Measurements from ENCODE around the gene TOP3A. TPM values are rescaled to one million over a fixed set of nuclear protein-coding genes. Genes with fewer than 3 reads are reported as not detected.
A peak's percentile ranks its signal among the peaks of the same experiment; 100 is the strongest.

The TOP3A gene
- total RNA-seq, 1 experiment from 2014 or later, result 56.1 TPM

- peaks cover 27% of the 10 kb centered on the region for H3K36me3 Mint-ChIP-seq
- no peaks in the 10 kb centered on the region for H3K9me3 Mint-ChIP-seq
- peak overlapping the region; percentile 95 for H3K4me3 Mint-ChIP-seq
- DNase-seq (ENCODE audit: low spot score) (peak; percentile 69), ATAC-seq (peak; percentile 35)
- peaks cover 29% of the 10 kb centered on the region for H3K4me1 Mint-ChIP-seq
- ChIA-PET CTCF (interaction anchor here (1.2 to 2.5 kb wide), 2 partner anchors 11 to 105 kb away, joined by 4 to 15 read pairs; partner anchors contain the start of gene SHMT1), POLR2A (interaction anchor here (1.7 kb wide), 1 partner anchor 13 kb away, joined by 6 read pairs; no protein-coding TSS in a partner anchor)
- peak overlapping the region; percentile 98 for H3K27ac Mint-ChIP-seq
- no peaks in the 10 kb centered on the region for H3K27me3 Mint-ChIP-seq (ENCODE audit: low read depth)
- TF ChIP-seq, protein P1, sequence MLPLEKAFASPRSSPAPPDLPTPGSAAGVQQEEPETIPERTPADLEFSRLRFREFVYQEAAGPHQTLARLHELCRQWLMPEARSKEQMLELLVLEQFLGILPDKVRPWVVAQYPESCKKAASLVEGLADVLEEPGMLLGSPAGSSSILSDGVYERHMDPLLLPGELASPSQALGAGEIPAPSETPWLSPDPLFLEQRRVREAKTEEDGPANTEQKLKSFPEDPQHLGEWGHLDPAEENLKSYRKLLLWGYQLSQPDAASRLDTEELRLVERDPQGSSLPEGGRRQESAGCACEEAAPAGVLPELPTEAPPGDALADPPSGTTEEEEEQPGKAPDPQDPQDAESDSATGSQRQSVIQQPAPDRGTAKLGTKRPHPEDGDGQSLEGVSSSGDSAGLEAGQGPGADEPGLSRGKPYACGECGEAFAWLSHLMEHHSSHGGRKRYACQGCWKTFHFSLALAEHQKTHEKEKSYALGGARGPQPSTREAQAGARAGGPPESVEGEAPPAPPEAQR (CRISPR knock-in tag; IDR thresholded peaks at IDR 0.05), result no peak
- TF ChIP-seq, protein P2, sequence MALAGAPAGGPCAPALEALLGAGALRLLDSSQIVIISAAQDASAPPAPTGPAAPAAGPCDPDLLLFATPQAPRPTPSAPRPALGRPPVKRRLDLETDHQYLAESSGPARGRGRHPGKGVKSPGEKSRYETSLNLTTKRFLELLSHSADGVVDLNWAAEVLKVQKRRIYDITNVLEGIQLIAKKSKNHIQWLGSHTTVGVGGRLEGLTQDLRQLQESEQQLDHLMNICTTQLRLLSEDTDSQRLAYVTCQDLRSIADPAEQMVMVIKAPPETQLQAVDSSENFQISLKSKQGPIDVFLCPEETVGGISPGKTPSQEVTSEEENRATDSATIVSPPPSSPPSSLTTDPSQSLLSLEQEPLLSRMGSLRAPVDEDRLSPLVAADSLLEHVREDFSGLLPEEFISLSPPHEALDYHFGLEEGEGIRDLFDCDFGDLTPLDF (CRISPR knock-in tag; IDR thresholded peaks at IDR 0.05), result no peak
- TF ChIP-seq, protein P3, sequence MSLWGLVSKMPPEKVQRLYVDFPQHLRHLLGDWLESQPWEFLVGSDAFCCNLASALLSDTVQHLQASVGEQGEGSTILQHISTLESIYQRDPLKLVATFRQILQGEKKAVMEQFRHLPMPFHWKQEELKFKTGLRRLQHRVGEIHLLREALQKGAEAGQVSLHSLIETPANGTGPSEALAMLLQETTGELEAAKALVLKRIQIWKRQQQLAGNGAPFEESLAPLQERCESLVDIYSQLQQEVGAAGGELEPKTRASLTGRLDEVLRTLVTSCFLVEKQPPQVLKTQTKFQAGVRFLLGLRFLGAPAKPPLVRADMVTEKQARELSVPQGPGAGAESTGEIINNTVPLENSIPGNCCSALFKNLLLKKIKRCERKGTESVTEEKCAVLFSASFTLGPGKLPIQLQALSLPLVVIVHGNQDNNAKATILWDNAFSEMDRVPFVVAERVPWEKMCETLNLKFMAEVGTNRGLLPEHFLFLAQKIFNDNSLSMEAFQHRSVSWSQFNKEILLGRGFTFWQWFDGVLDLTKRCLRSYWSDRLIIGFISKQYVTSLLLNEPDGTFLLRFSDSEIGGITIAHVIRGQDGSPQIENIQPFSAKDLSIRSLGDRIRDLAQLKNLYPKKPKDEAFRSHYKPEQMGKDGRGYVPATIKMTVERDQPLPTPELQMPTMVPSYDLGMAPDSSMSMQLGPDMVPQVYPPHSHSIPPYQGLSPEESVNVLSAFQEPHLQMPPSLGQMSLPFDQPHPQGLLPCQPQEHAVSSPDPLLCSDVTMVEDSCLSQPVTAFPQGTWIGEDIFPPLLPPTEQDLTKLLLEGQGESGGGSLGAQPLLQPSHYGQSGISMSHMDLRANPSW (CRISPR knock-in tag; conservative IDR thresholded peaks at IDR 0.05; ENCODE audit: low read depth), result no peak
- TF ChIP-seq, protein P4, sequence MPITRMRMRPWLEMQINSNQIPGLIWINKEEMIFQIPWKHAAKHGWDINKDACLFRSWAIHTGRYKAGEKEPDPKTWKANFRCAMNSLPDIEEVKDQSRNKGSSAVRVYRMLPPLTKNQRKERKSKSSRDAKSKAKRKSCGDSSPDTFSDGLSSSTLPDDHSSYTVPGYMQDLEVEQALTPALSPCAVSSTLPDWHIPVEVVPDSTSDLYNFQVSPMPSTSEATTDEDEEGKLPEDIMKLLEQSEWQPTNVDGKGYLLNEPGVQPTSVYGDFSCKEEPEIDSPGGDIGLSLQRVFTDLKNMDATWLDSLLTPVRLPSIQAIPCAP (CRISPR knock-in tag; IDR thresholded peaks at IDR 0.05), result no peak
- TF ChIP-seq GABPB1 (CRISPR knock-in tag; IDR thresholded peaks at IDR 0.05) (peak; percentile 13; the same call in 1 of the 2 replicates), NFYB (CRISPR knock-in tag; conservative IDR thresholded peaks at IDR 0.05; ENCODE audit: low read depth) (no peak), JAZF1 (CRISPR knock-in tag; IDR thresholded peaks at IDR 0.05) (no peak), ZNF219 (CRISPR knock-in tag; IDR thresholded peaks at IDR 0.05; ENCODE audit: borderline replicate concordance) (no peak), NFE2L1 (CRISPR knock-in tag; IDR thresholded peaks at IDR 0.05) (no peak), MAX (CRISPR knock-in tag; IDR thresholded peaks at IDR 0.05) (peak; percentile 16; the same call in 1 of the 2 replicates), ELF4 (CRISPR knock-in tag; IDR thresholded peaks at IDR 0.05; ENCODE audit: low read depth) (no peak), ATF2 (CRISPR knock-in tag; IDR thresholded peaks at IDR 0.05; ENCODE audit: borderline replicate concordance, low read depth) (no peak), AR (CRISPR knock-in tag; IDR thresholded peaks at IDR 0.05) (no peak), ZMAT4 (CRISPR knock-in tag; IDR thresholded peaks at IDR 0.05) (no peak), CREB1 (CRISPR knock-in tag; IDR thresholded peaks at IDR 0.05) (no peak), FOXK1 (CRISPR knock-in tag; IDR thresholded peaks at IDR 0.05) (no peak), NR2C2 (CRISPR knock-in tag; IDR thresholded peaks at IDR 0.05) (no peak), HMGXB4 (CRISPR knock-in tag; IDR thresholded peaks at IDR 0.05) (no peak)
- TF ChIP-seq, protein P5, sequence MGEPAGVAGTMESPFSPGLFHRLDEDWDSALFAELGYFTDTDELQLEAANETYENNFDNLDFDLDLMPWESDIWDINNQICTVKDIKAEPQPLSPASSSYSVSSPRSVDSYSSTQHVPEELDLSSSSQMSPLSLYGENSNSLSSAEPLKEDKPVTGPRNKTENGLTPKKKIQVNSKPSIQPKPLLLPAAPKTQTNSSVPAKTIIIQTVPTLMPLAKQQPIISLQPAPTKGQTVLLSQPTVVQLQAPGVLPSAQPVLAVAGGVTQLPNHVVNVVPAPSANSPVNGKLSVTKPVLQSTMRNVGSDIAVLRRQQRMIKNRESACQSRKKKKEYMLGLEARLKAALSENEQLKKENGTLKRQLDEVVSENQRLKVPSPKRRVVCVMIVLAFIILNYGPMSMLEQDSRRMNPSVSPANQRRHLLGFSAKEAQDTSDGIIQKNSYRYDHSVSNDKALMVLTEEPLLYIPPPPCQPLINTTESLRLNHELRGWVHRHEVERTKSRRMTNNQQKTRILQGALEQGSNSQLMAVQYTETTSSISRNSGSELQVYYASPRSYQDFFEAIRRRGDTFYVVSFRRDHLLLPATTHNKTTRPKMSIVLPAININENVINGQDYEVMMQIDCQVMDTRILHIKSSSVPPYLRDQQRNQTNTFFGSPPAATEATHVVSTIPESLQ (CRISPR knock-in tag; IDR thresholded peaks at IDR 0.05), result no peak
- TF ChIP-seq, protein P6, sequence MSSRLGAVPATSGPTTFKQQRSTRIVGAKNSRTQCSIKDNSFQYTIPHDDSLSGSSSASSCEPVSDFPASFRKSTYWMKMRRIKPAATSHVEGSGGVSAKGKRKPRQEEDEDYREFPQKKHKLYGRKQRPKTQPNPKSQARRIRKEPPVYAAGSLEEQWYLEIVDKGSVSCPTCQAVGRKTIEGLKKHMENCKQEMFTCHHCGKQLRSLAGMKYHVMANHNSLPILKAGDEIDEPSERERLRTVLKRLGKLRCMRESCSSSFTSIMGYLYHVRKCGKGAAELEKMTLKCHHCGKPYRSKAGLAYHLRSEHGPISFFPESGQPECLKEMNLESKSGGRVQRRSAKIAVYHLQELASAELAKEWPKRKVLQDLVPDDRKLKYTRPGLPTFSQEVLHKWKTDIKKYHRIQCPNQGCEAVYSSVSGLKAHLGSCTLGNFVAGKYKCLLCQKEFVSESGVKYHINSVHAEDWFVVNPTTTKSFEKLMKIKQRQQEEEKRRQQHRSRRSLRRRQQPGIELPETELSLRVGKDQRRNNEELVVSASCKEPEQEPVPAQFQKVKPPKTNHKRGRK (CRISPR knock-in tag; IDR thresholded peaks at IDR 0.05; ENCODE audit: borderline replicate concordance), result no peak
These were observed 56.8 kb downstream of the TOP3A start for GRCh38 chr17:18257982-18258355.

All from WTC11 (cell line).